GM12878 (cell line): ENCODE measurements around the gene ROBO1. TPM values are rescaled to one million over a fixed set of nuclear protein-coding genes. Genes with fewer than 3 reads are reported as not detected.

Source experiments
- ATAC-seq: fragments of 200-7000 bp; cut with Tn5 transposase; 3 replicates; pipeline ENCODE4 v1.9.1; 2020; ENCODE audit warnings: mild to moderate bottlenecking, moderate library complexity
- BruUV-seq: library from RNA; stranded (reverse); fragments of 400-500 nt; replicated peaks from 2 replicates; lab custom pipeline; 2021; lab: Mats Ljungman, UMichigan
- CTCF ChIA-PET: fragments of 300-600 bp; sonication (Branson Sonifier 250); formaldehyde crosslinking; extraction: SDS; loops from one replicate; lab custom pipeline; 2021; ENCODE audit warnings: inconsistent platforms; lab: Yijun Ruan, JAX
- POLR2A ChIA-PET: fragments of 350-600 bp; formaldehyde crosslinking; extraction: SDS; loops from one replicate; lab custom pipeline; 2021; ENCODE audit warnings: inconsistent platforms; lab: Charles Lee
- RAD21 ChIA-PET: fragments of 300-600 bp; sonication (Branson Sonifier 250); formaldehyde crosslinking; loops from one replicate; lab custom pipeline; 2023; ENCODE audit warnings: antibody characterized with exemption; ENCODE audit not compliant: unreplicated experiment; lab: Charles Lee
- SMC1A ChIA-PET: fragments of 300-600 bp; sonication (Branson Sonifier 250); formaldehyde crosslinking; loops from one replicate; lab custom pipeline; 2023; ENCODE audit not compliant: unreplicated experiment, uncharacterized antibody; lab: Charles Lee
- DNase-seq: peaks from one replicate; pipeline ENCODE4 v3.0.0-alpha.2; 2011; ENCODE audit warnings: low read depth, low spot score
- FAIRE-seq: peaks from 3 replicates; lab custom pipeline; 2011; peaks lifted over from hg19 to GRCh38; lab: Jason Lieb, UNC
- H2AFZ ChIP-seq: 2 replicates; pipeline ENCODE4 v1.6.0; 2011; ENCODE audit warnings: low read depth, low read length, control low read depth; ENCODE audit not compliant: control insufficient read depth
- H3K27ac ChIP-seq: 2 replicates; pipeline ENCODE4 v1.5.1; 2011; ENCODE audit warnings: control low read depth; ENCODE audit not compliant: control insufficient read depth, insufficient read depth
- H3K27me3 ChIP-seq, 2 experiments: replicated peaks in 1 of 2; 2 replicates each; pipeline versions ENCODE4 v1.6.0 to v1.6.1; 2011; ENCODE audit warnings: low read length in 1 of 2; ENCODE audit not compliant: control insufficient read depth in 2 of 2, insufficient read depth in 2 of 2
- H3K36me3 ChIP-seq, 2 experiments: 2 replicates each; pipeline ENCODE4 v1.5.1; 2011; ENCODE audit warnings: low read length in 1 of 2; ENCODE audit not compliant: control insufficient read depth in 2 of 2, insufficient read depth in 2 of 2
- H3K4me1 ChIP-seq: 2 replicates; pipeline ENCODE4 v1.6.1; 2011; ENCODE audit warnings: mild to moderate bottlenecking, low read length, moderate library complexity, mixed read lengths; ENCODE audit not compliant: control insufficient read depth, insufficient read depth
- H3K4me2 ChIP-seq: 2 replicates; pipeline ENCODE4 v1.6.0; 2011; ENCODE audit warnings: control low read depth; ENCODE audit not compliant: control insufficient read depth, insufficient read depth
- H3K4me3 ChIP-seq: fragments of 200-600 bp; sonication (generic); 2 replicates; pipeline ENCODE4 v1.5.1; 2016
- H3K79me2 ChIP-seq: 2 replicates; pipeline ENCODE4 v1.6.0; 2011; ENCODE audit warnings: low read length; ENCODE audit not compliant: control insufficient read depth, insufficient read depth
- H3K9ac ChIP-seq: 2 replicates; pipeline ENCODE4 v1.8.0; 2011; ENCODE audit warnings: low read length, control low read depth, mixed read lengths; ENCODE audit not compliant: control insufficient read depth, insufficient read depth
- H3K9me3 ChIP-seq: replicated peaks from 3 replicates; pipeline ENCODE4 v1.5.1; 2011; ENCODE audit warnings: mild to moderate bottlenecking, low read length; ENCODE audit not compliant: control insufficient read depth, insufficient read depth
- H4K20me1 ChIP-seq: 2 replicates; pipeline ENCODE4 v1.6.0; 2011; ENCODE audit not compliant: control insufficient read depth, insufficient read depth
- EZH2 ChIP-seq: IDR thresholded peaks from 2 replicates; pipeline ENCODE4 v1.6.1; 2012; ENCODE audit warnings: low read depth, mild to moderate bottlenecking, control low read depth, inconsistent platforms, low read length, borderline replicate concordance; ENCODE audit not compliant: control insufficient read depth
- KAT2A ChIP-seq: conservative IDR thresholded peaks from 2 replicates; pipeline ENCODE4 v1.6.1; 2011; ENCODE audit warnings: low read depth, low read length; ENCODE audit not compliant: control insufficient read depth
- KLF5 ChIP-seq: fragments of 450-650 bp; IDR thresholded peaks from 2 replicates; pipeline ENCODE4 v1.6.1; 2014; ENCODE audit warnings: mild to moderate bottlenecking; ENCODE audit not compliant: partially characterized antibody
- MEF2A ChIP-seq: IDR thresholded peaks from 2 replicates; pipeline ENCODE4 v1.6.1; 2011; ENCODE audit warnings: low read depth, mild to moderate bottlenecking, low read length, moderate library complexity; ENCODE audit not compliant: insufficient read depth
- MEF2B ChIP-seq: fragments of 450-650 bp; IDR thresholded peaks from 2 replicates; pipeline ENCODE4 v1.6.1; 2018; ENCODE audit warnings: mild to moderate bottlenecking, moderate library complexity; ENCODE audit not compliant: partially characterized antibody, poor library complexity, severe bottlenecking
- NR2F1 ChIP-seq: fragments of 450-650 bp; conservative IDR thresholded peaks from 2 replicates; pipeline ENCODE4 v1.6.1; 2017; ENCODE audit warnings: mild to moderate bottlenecking
- POLR2A ChIP-seq: IDR thresholded peaks from 2 replicates; pipeline ENCODE4 v1.6.1; 2011; ENCODE audit warnings: low read depth, mild to moderate bottlenecking, low read length
- TARDBP ChIP-seq: IDR thresholded peaks from 2 replicates; pipeline ENCODE4 v1.6.1; 2016; ENCODE audit warnings: borderline replicate concordance
- TCF12 ChIP-seq: IDR thresholded peaks from 2 replicates; pipeline ENCODE4 v1.6.1; 2011; ENCODE audit warnings: low read depth, mild to moderate bottlenecking, low read length
- WGBS: methylation state at CpG from one replicate; pipeline ENCODE4 v1.1.6; 2016; ENCODE audit warnings: low lambda C conversion rate; ENCODE audit not compliant: insufficient replicate concordance, insufficient coverage; ENCODE audit errors: missing lambda C conversion rate; 5-methylcytosine and 5-hydroxymethylcytosine counted together
- in situ Hi-C: fragments of 300-500 bp; cut with MboI; formaldehyde crosslinking; loops from 9 replicates; pipeline ENCODE4 v1.14.3; 2018; ENCODE audit warnings: mixed read lengths
- intact Hi-C: fragments of 100-400 bp; cut with micrococcal nuclease; formaldehyde crosslinking; loops from one replicate; pipeline ENCODE4 v1.14.2; 2022; ENCODE audit not compliant: unreplicated experiment
- polyA plus RNA-seq, 11 experiments: library from polyadenylated mRNA; depleted of rRNA in 4 of 11; unstranded in 6 of 11; stranded (reverse) in 5 of 11; fragments of >200 nt; fragmentation: Nextera tagmentation in 4 of 11; fragmentation: Illumina TruSeq in 1 of 11; extraction: Ambion mirVana in 4 of 11; extraction: Trizol in 1 of 11; gene quantifications; 1 replicate in 1 of 11; 2 replicates in 10 of 11; pipeline versions ENCODE4 v1.2.1 to v1.2.3, GENCODE V29; 2011 to 2016; ENCODE audit warnings: inconsistent platforms in 2 of 11, missing spikeins in 2 of 11, low read depth in 1 of 11
- total RNA-seq, 4 experiments: library from RNA; depleted of rRNA in 3 of 4; stranded (reverse); fragments of >200 nt in 3 of 4; fragmentation: Illumina TruSeq in 1 of 4; extraction: Trizol in 1 of 4; gene quantifications; 2 replicates each; pipeline versions ENCODE4 v1.2.1 to v1.2.3, GENCODE V29; 2013 to 2021
- TF ChIP-seq, protein P1 (sequence below): fragments of 450-650 bp; conservative IDR thresholded peaks from 2 replicates; pipeline ENCODE4 v1.6.1; 2017; ENCODE audit warnings: mild to moderate bottlenecking, moderate library complexity
- TF ChIP-seq, protein P2 (sequence below): IDR thresholded peaks from 2 replicates; pipeline ENCODE4 v1.6.1; 2011; ENCODE audit warnings: borderline replicate concordance, low read depth, mild to moderate bottlenecking, moderate library complexity, low read length; ENCODE audit not compliant: insufficient read depth, poor library complexity, severe bottlenecking
- TF ChIP-seq, protein P3 (sequence below), 3 experiments: IDR thresholded peaks in 2 of 3; conservative IDR thresholded peaks in 1 of 3; 2 replicates each; pipeline ENCODE4 v1.5.1; 2011; ENCODE audit warnings: low read depth in 3 of 3, low read length in 3 of 3, mild to moderate bottlenecking in 3 of 3, control low read depth in 2 of 3, moderate library complexity in 2 of 3, inconsistent platforms in 1 of 3, mixed read lengths in 1 of 3; ENCODE audit not compliant: control insufficient read depth in 2 of 3, insufficient read depth in 1 of 3; ENCODE audit errors: extremely low read depth in 1 of 3
- TF ChIP-seq, protein P4 (sequence below): IDR thresholded peaks from 2 replicates; pipeline ENCODE4 v1.6.1; 2012; ENCODE audit warnings: improper control_type of control experiment, low read depth, low read length; ENCODE audit not compliant: insufficient replicate concordance

ROBO1 gene
- total and polyA plus RNA-seq, 10 of the 15 experiments (the other 5 are each of a cell fraction or from before 2014, with no cell fraction given) = 0.29 to 46.5 (median 1.2) TPM

DNA sequence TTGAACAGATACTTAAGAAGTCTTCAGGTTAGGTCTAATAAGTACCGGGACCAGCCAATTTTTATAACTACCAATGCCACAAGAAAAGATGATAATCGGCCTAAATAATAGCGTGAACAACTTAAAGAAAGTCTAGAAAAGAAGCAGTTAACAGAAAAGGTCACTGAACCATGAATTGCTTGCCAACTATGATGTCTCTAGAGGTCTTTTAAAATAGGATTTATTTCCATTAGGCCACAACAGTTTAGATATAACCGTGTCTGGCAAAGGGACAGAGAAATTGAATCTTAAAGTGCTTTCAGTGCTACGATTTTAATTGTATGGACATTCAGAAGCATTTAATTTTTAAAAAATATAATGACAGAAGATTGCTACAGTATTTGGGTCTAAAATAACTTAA is 1070.4 kb downstream of the ROBO1 start:
- ATAC-seq = no peak
- WGBS = 25% methylated on average over 5 of the region's 5 CpGs
- FAIRE-seq = no peak
- TF ChIP-seq TCF12 = no peak
- TF ChIP-seq, protein P1, sequence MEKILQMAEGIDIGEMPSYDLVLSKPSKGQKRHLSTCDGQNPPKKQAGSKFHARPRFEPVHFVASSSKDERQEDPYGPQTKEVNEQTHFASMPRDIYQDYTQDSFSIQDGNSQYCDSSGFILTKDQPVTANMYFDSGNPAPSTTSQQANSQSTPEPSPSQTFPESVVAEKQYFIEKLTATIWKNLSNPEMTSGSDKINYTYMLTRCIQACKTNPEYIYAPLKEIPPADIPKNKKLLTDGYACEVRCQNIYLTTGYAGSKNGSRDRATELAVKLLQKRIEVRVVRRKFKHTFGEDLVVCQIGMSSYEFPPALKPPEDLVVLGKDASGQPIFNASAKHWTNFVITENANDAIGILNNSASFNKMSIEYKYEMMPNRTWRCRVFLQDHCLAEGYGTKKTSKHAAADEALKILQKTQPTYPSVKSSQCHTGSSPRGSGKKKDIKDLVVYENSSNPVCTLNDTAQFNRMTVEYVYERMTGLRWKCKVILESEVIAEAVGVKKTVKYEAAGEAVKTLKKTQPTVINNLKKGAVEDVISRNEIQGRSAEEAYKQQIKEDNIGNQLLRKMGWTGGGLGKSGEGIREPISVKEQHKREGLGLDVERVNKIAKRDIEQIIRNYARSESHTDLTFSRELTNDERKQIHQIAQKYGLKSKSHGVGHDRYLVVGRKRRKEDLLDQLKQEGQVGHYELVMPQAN = no peak
- no peak for TF ChIP-seq POLR2A
- TF ChIP-seq NR2F1 = no peak
- no peak for TF ChIP-seq MEF2A
- TF ChIP-seq MEF2B = no peak
- TF ChIP-seq KLF5 = no peak
- TF ChIP-seq, protein P2, sequence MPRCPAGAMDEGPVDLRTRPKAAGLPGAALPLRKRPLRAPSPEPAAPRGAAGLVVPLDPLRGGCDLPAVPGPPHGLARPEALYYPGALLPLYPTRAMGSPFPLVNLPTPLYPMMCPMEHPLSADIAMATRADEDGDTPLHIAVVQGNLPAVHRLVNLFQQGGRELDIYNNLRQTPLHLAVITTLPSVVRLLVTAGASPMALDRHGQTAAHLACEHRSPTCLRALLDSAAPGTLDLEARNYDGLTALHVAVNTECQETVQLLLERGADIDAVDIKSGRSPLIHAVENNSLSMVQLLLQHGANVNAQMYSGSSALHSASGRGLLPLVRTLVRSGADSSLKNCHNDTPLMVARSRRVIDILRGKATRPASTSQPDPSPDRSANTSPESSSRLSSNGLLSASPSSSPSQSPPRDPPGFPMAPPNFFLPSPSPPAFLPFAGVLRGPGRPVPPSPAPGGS = no peak
- TF ChIP-seq, protein P3, sequence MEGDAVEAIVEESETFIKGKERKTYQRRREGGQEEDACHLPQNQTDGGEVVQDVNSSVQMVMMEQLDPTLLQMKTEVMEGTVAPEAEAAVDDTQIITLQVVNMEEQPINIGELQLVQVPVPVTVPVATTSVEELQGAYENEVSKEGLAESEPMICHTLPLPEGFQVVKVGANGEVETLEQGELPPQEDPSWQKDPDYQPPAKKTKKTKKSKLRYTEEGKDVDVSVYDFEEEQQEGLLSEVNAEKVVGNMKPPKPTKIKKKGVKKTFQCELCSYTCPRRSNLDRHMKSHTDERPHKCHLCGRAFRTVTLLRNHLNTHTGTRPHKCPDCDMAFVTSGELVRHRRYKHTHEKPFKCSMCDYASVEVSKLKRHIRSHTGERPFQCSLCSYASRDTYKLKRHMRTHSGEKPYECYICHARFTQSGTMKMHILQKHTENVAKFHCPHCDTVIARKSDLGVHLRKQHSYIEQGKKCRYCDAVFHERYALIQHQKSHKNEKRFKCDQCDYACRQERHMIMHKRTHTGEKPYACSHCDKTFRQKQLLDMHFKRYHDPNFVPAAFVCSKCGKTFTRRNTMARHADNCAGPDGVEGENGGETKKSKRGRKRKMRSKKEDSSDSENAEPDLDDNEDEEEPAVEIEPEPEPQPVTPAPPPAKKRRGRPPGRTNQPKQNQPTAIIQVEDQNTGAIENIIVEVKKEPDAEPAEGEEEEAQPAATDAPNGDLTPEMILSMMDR (IDR thresholded peaks at IDR 0.05 in 2 of 3, conservative IDR thresholded peaks at IDR 0.05 in 1 of 3; ENCODE audit: control insufficient read depth in 2 of 3, extremely low read depth in 1 of 3, insufficient read depth in 1 of 3, low read depth in 3 of 3, low read length in 3 of 3) = no peak
- TF ChIP-seq EZH2 = no peak
- no peak for TF ChIP-seq KAT2A
- no peak for TF ChIP-seq TARDBP
- TF ChIP-seq, protein P4, sequence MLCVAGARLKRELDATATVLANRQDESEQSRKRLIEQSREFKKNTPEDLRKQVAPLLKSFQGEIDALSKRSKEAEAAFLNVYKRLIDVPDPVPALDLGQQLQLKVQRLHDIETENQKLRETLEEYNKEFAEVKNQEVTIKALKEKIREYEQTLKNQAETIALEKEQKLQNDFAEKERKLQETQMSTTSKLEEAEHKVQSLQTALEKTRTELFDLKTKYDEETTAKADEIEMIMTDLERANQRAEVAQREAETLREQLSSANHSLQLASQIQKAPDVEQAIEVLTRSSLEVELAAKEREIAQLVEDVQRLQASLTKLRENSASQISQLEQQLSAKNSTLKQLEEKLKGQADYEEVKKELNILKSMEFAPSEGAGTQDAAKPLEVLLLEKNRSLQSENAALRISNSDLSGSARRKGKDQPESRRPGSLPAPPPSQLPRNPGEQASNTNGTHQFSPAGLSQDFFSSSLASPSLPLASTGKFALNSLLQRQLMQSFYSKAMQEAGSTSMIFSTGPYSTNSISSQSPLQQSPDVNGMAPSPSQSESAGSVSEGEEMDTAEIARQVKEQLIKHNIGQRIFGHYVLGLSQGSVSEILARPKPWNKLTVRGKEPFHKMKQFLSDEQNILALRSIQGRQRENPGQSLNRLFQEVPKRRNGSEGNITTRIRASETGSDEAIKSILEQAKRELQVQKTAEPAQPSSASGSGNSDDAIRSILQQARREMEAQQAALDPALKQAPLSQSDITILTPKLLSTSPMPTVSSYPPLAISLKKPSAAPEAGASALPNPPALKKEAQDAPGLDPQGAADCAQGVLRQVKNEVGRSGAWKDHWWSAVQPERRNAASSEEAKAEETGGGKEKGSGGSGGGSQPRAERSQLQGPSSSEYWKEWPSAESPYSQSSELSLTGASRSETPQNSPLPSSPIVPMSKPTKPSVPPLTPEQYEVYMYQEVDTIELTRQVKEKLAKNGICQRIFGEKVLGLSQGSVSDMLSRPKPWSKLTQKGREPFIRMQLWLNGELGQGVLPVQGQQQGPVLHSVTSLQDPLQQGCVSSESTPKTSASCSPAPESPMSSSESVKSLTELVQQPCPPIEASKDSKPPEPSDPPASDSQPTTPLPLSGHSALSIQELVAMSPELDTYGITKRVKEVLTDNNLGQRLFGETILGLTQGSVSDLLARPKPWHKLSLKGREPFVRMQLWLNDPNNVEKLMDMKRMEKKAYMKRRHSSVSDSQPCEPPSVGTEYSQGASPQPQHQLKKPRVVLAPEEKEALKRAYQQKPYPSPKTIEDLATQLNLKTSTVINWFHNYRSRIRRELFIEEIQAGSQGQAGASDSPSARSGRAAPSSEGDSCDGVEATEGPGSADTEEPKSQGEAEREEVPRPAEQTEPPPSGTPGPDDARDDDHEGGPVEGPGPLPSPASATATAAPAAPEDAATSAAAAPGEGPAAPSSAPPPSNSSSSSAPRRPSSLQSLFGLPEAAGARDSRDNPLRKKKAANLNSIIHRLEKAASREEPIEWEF = no peak

More for the DNA sequence above, 1070.4 kb downstream of the ROBO1 start:
- intact Hi-C loops (no loop called here), in situ Hi-C loops (no loop called here)
- no peak overlapping the region for H3K4me2 ChIP-seq
- no peaks in the 10 kb centered on the region for H4K20me1 ChIP-seq
- H3K27ac ChIP-seq = no peak overlapping the region
- no peaks in the 10 kb centered on the region for H3K27me3 ChIP-seq
- no peak for DNase-seq
- no peaks in the 10 kb centered on the region for H3K4me1 ChIP-seq
- H2AFZ ChIP-seq = no peak overlapping the region
- POLR2A ChIA-PET = interaction anchor here (0.7 kb wide), 1 partner anchor 48 kb away, joined by 4 read pairs; no protein-coding TSS in a partner anchor
- BruUV-seq = no TSS peak
- RAD21 ChIA-PET = interaction anchor here (1.3 to 1.6 kb wide), 3 partner anchors 9 to 329 kb away, joined by 3 read pairs; no protein-coding TSS in a partner anchor
- CTCF ChIA-PET = no interaction called here
- H3K36me3 ChIP-seq = no peaks in the 10 kb centered on the region
- H3K9me3 ChIP-seq = no peaks in the 10 kb centered on the region
- no peak overlapping the region for H3K4me3 ChIP-seq
- H3K9ac ChIP-seq = no peak overlapping the region
- no peaks in the 10 kb centered on the region for H3K79me2 ChIP-seq
- SMC1A ChIA-PET = interaction anchor here (0.6 kb wide), 1 partner anchor 158 kb away, joined by 3 read pairs; no protein-coding TSS in a partner anchor
